Measurements from ENCODE around the gene CBLC. TPM values are rescaled to one million over a fixed set of nuclear protein-coding genes. Genes with fewer than 3 reads are reported as not detected.

The CBLC gene
- total RNA-seq, 1 experiment from 2014 or later, result 0.80 TPM

- no peak for DNase-seq (ENCODE audit: low read depth, low spot score)
- in situ Hi-C loops (cut with HindIII; ENCODE audit: low pct_unique_long_range_greater_than_20kb, low sequenced_read_pairs), result no loop called here
- H3K36me3 ChIP-seq (ENCODE audit: control insufficient read depth, insufficient read depth, low read length), result no peaks in the 10 kb centered on the region
- no peak for TF ChIP-seq CTCF (IDR thresholded peaks at IDR 0.05)
- no peak for TF ChIP-seq POLR2AphosphoS5 (IDR thresholded peaks at IDR 0.05; ENCODE audit: low read depth, low read length)
- no peak for TF ChIP-seq TCF7L2 (IDR thresholded peaks at IDR 0.05; ENCODE audit: low read depth, low read length)
- no peak for TF ChIP-seq SIN3A (IDR thresholded peaks at IDR 0.05; ENCODE audit: borderline replicate concordance, insufficient read depth, low read depth, low read length)
- TF ChIP-seq REST (IDR thresholded peaks at IDR 0.05; ENCODE audit: insufficient read depth in 1 of 2, low read depth in 2 of 2, low read length in 1 of 2), result no peak
- H3K4me1 ChIP-seq (ENCODE audit: control insufficient read depth, insufficient read depth, low read length), result peaks cover 10% of the 10 kb centered on the region
- ATAC-seq, result no peak
- ChIA-PET POLR2A (no interaction called here), CTCF (no interaction called here)
- no peak overlapping the region for H3K27ac ChIP-seq (ENCODE audit: low read length)
- no peaks in the 10 kb centered on the region for H3K27me3 ChIP-seq (ENCODE audit: control insufficient read depth, insufficient read depth, low read length)
- no peaks in the 10 kb centered on the region for H3K9me3 ChIP-seq (ENCODE audit: control insufficient read depth, insufficient read depth, low read depth, low read length)
- intact Hi-C loops (cut with micrococcal nuclease; ENCODE audit: unreplicated experiment), result no loop called here
- no TSS peak for BruUV-seq (replicated peaks)
- no peak overlapping the region for H3K4me3 ChIP-seq (ENCODE audit: low read depth in 2 of 2, low read length in 2 of 2)
Observed at GRCh38 chr19:44775676-44776240, 1.9 kb upstream of the CBLC start.

DNA sequence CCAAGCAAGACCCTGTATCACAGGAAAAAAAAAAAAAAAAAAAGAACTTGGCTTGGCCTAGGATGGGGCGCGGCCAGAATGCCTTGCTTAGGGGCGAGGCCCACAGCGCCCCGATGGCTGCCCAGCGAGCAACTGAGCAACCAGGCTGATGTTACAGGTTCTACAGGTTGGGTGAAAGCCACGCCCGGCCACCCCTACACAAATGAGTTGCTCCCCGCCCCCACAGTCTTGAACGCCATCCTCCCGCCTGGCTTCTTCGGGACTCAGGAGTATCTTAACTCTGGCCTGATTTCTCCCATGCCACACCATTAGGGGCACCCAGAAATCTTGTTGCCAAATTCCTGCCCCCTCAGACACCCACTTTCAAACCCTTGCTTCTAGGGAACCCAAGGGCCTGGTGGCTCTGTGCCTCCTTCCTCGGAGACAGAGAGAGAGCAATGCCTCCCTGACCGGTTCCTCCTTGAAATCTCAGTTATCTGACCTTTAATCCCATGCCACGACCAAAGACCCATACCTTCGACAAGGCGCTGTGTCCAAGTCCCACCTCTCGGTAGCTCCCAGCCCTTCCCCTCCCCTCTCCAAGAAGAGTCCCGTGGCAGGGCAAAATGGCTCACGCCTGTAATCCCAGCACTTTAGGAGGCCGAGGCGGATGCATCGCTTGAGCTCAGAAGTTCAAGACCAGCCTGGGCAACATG is 1.1 kb upstream of the CBLC start:
- CTCF ChIA-PET, result no interaction called here
- ATAC-seq, result no peak
- POLR2A ChIA-PET, result interaction anchor here (0.6 kb wide), 1 partner anchor 27 kb away, joined by 5 read pairs; no protein-coding TSS in a partner anchor
- no peak overlapping the region for H3K27ac ChIP-seq (ENCODE audit: low read length)
- BruUV-seq (replicated peaks), result no TSS peak
- H3K4me1 ChIP-seq (ENCODE audit: control insufficient read depth, insufficient read depth, low read length), result peaks cover 10% of the 10 kb centered on the region
- no peak overlapping the region for H3K4me3 ChIP-seq (ENCODE audit: low read depth in 2 of 2, low read length in 2 of 2)
- TF ChIP-seq SIN3A (IDR thresholded peaks at IDR 0.05; ENCODE audit: borderline replicate concordance, insufficient read depth, low read depth, low read length) (no peak), POLR2AphosphoS5 (IDR thresholded peaks at IDR 0.05; ENCODE audit: low read depth, low read length) (no peak), TCF7L2 (IDR thresholded peaks at IDR 0.05; ENCODE audit: low read depth, low read length) (no peak), REST (IDR thresholded peaks at IDR 0.05; ENCODE audit: insufficient read depth in 1 of 2, low read depth in 2 of 2, low read length in 1 of 2) (no peak), CTCF (IDR thresholded peaks at IDR 0.05) (no peak)
- no peaks in the 10 kb centered on the region for H3K27me3 ChIP-seq (ENCODE audit: control insufficient read depth, insufficient read depth, low read length)
- no peaks in the 10 kb centered on the region for H3K9me3 ChIP-seq (ENCODE audit: control insufficient read depth, insufficient read depth, low read depth, low read length)
- intact Hi-C loops (cut with micrococcal nuclease; ENCODE audit: unreplicated experiment), result no loop called here
- no peaks in the 10 kb centered on the region for H3K36me3 ChIP-seq (ENCODE audit: control insufficient read depth, insufficient read depth, low read length)
- in situ Hi-C loops (cut with HindIII; ENCODE audit: low pct_unique_long_range_greater_than_20kb, low sequenced_read_pairs), result no loop called here
- no peak for DNase-seq (ENCODE audit: low read depth, low spot score)
